TTC549 (cell line): Measurements from ENCODE around the gene RAB14.
"Not testable (repeated sequence)": the region's sequence is repeated elsewhere in the genome, so short reads cannot be mapped to it uniquely, and the experiment has no call there.

ENCODE experiments used
- FAIRE-seq: peaks from 2 replicates; lab custom pipeline; 2012; peaks lifted over from hg19 to GRCh38; lab: Jason Lieb, UNC

RAB14 gene

GRCh38 chr9:121153642-121154041 lies 48.0 kb downstream of the RAB14 start:
- FAIRE-seq: no peak

GRCh38 chr9:121150188-121150587 lies 51.5 kb downstream of the RAB14 start:
- FAIRE-seq: no peak

- FAIRE-seq: no peak
Measured at GRCh38 chr9:121144482-121144881, 57.2 kb downstream of the RAB14 start.

GRCh38 chr9:121143771-121144170 lies 57.9 kb downstream of the RAB14 start:
- FAIRE-seq: no peak

- no peak for FAIRE-seq
Measured at GRCh38 chr9:121141706-121142105, 60.0 kb downstream of the RAB14 start.

- FAIRE-seq: no peak
Measured at GRCh38 chr9:121141306-121141705, 60.4 kb downstream of the RAB14 start.

- FAIRE-seq: no peak
Measured at GRCh38 chr9:121140162-121140561, 61.5 kb downstream of the RAB14 start.

GRCh38 chr9:121138973-121139372 lies 62.7 kb downstream of the RAB14 start:
- FAIRE-seq: no peak

- no peak for FAIRE-seq
Measured at GRCh38 chr9:121138561-121138960, 63.1 kb downstream of the RAB14 start.

GRCh38 chr9:121135642-121136041 lies 66.0 kb downstream of the RAB14 start:
- FAIRE-seq: no peak

- FAIRE-seq: no peak
Measured at GRCh38 chr9:121133104-121133816, 68.4 kb downstream of the RAB14 start.

- not testable (repeated sequence) for FAIRE-seq
Measured at GRCh38 chr9:121129384-121129783, 72.3 kb downstream of the RAB14 start.
